ENCODE measurements around the gene NPAT.
A peak's percentile ranks its signal among the peaks of the same experiment; 100 is the strongest.

- TF ChIP-seq CTCF (conservative IDR thresholded peaks at IDR 0.05; ENCODE audit: low read depth, low read length) (peak; percentile 21; the same call in 1 of the 2 replicates), EZH2 (IDR thresholded peaks at IDR 0.05; ENCODE audit: borderline replicate concordance, low read depth, low read length, poor library complexity, severe bottlenecking) (no peak)
These were observed 1.6 kb downstream of the NPAT start for GRCh38 chr11:108220721-108221336.

Data from A673 (cell line).